GM12878 (cell line): ENCODE measurements around the gene FANCG. TPM values are rescaled to one million over a fixed set of nuclear protein-coding genes. Genes with fewer than 3 reads are reported as not detected.

ENCODE experiments used
- ATF3 ChIP-seq: IDR thresholded peaks from 2 replicates; pipeline ENCODE4 v1.6.1; 2011; ENCODE audit warnings: low read depth, mild to moderate bottlenecking, low read length, moderate library complexity, borderline replicate concordance; ENCODE audit errors: extremely low read depth
- CBX3 ChIP-seq: fragments of 200-600 bp; sonication (generic); IDR thresholded peaks from 2 replicates; pipeline ENCODE4 v1.6.1; 2016; ENCODE audit warnings: low read depth, borderline replicate concordance
- E2F8 ChIP-seq: fragments of 450-650 bp; IDR thresholded peaks from 2 replicates; pipeline ENCODE4 v1.6.1; 2018; ENCODE audit warnings: mild to moderate bottlenecking, low read depth, moderate library complexity; ENCODE audit not compliant: partially characterized antibody
- EGR1 ChIP-seq, 2 experiments: IDR thresholded peaks; 1 replicate in 1 of 2; 2 replicates in 1 of 2; pipeline ENCODE4 v1.6.1; 2011 to 2012; ENCODE audit warnings: low read depth in 2 of 2, low read length in 2 of 2, borderline replicate concordance in 1 of 2, mild to moderate bottlenecking in 1 of 2, moderate library complexity in 1 of 2
- JUND ChIP-seq: IDR thresholded peaks from 2 replicates; pipeline ENCODE4 v1.6.1; 2012; ENCODE audit warnings: low read depth, mild to moderate bottlenecking, low read length, improper control_type of control experiment, moderate library complexity
- KDM1A ChIP-seq: fragments of 200-600 bp; sonication (generic); IDR thresholded peaks from 2 replicates; pipeline ENCODE4 v1.6.1; 2016; ENCODE audit warnings: borderline replicate concordance
- NBN ChIP-seq: fragments of 450-650 bp; IDR thresholded peaks from 2 replicates; pipeline ENCODE4 v1.6.1; 2016
- NFXL1 ChIP-seq: fragments of 450-650 bp; IDR thresholded peaks from 2 replicates; pipeline ENCODE4 v1.6.1; 2017; ENCODE audit warnings: antibody characterized with exemption, mild to moderate bottlenecking, borderline replicate concordance
- RBBP5 ChIP-seq: fragments of 200-600 bp; sonication (generic); conservative IDR thresholded peaks from 2 replicates; pipeline ENCODE4 v1.6.1; 2016
- SMARCA5 ChIP-seq: fragments of 450-650 bp; IDR thresholded peaks from 2 replicates; pipeline ENCODE4 v1.6.1; 2017; ENCODE audit warnings: mild to moderate bottlenecking
- SREBF1 ChIP-seq: IDR thresholded peaks from 2 replicates; pipeline ENCODE4 v1.6.1; 2012; ENCODE audit warnings: mild to moderate bottlenecking, low read length
- USF1 ChIP-seq: IDR thresholded peaks from 2 replicates; pipeline ENCODE4 v1.6.1; 2011; ENCODE audit warnings: borderline replicate concordance, low read depth, mild to moderate bottlenecking, moderate library complexity, mixed read lengths, low read length; ENCODE audit not compliant: insufficient read depth; ENCODE audit errors: extremely low read length
- USF2 ChIP-seq: IDR thresholded peaks from 2 replicates; pipeline ENCODE4 v1.6.1; 2011; ENCODE audit warnings: low read depth, low read length, improper control_type of control experiment, borderline replicate concordance
- ZBED1 ChIP-seq: IDR thresholded peaks from 2 replicates; pipeline ENCODE4 v1.6.1; 2016; ENCODE audit warnings: borderline replicate concordance
- ZBTB11 ChIP-seq: fragments of 450-650 bp; formaldehyde crosslinking; IDR thresholded peaks from 2 replicates; pipeline ENCODE4 v1.5.0; 2022; ENCODE audit warnings: mild to moderate bottlenecking, missing genetic modification characterization
- ZNF384 ChIP-seq: IDR thresholded peaks from 2 replicates; pipeline ENCODE4 v1.6.1; 2012; ENCODE audit warnings: low read depth, mild to moderate bottlenecking, low read length, improper control_type of control experiment, borderline replicate concordance
- polyA plus RNA-seq, 11 experiments: library from polyadenylated mRNA; depleted of rRNA in 4 of 11; unstranded in 6 of 11; stranded (reverse) in 5 of 11; fragments of >200 nt; fragmentation: Nextera tagmentation in 4 of 11; fragmentation: Illumina TruSeq in 1 of 11; extraction: Ambion mirVana in 4 of 11; extraction: Trizol in 1 of 11; gene quantifications; 1 replicate in 1 of 11; 2 replicates in 10 of 11; pipeline versions ENCODE4 v1.2.1 to v1.2.3, GENCODE V29; 2011 to 2016; ENCODE audit warnings: inconsistent platforms in 2 of 11, missing spikeins in 2 of 11, low read depth in 1 of 11
- total RNA-seq, 4 experiments: library from RNA; depleted of rRNA in 3 of 4; stranded (reverse); fragments of >200 nt in 3 of 4; fragmentation: Illumina TruSeq in 1 of 4; extraction: Trizol in 1 of 4; gene quantifications; 2 replicates each; pipeline versions ENCODE4 v1.2.1 to v1.2.3, GENCODE V29; 2013 to 2021

The FANCG gene
- total and polyA plus RNA-seq, 10 of the 15 experiments (the other 5 are each of a cell fraction or from before 2014, with no cell fraction given), result 16.4 to 78.7 (median 45.4) TPM

- TF ChIP-seq ZBTB11 (CRISPR knock-in tag) (no peak), NBN (no peak), RBBP5 (no peak), E2F8 (no peak), CBX3 (no peak), USF1 (no peak), NFXL1 (no peak), KDM1A (no peak), SMARCA5 (peak; percentile 35; the same call in 1 of the 2 replicates), ZNF384 (no peak), ZBED1 (no peak), USF2 (no peak), ATF3 (no peak), SREBF1 (no peak), EGR1 (IDR thresholded peaks at IDR 0.05; ENCODE audit: borderline replicate concordance in 1 of 2, low read depth in 2 of 2, low read length in 2 of 2) (no peak), JUND (no peak)
Measured at GRCh38 chr9:35111001-35111933, 31.5 kb upstream of the FANCG start (continued).
